Measurements from ENCODE around the gene ZBTB3. TPM values are rescaled to one million over a fixed set of nuclear protein-coding genes. Genes with fewer than 3 reads are reported as not detected.
A peak's percentile ranks its signal among the peaks of the same experiment; 100 is the strongest.

The ZBTB3 gene
- total and polyA plus RNA-seq, 2 of the 13 experiments (the other 11 are each of a cell fraction or from before 2014, with no cell fraction given), result 3.4 to 5.2 TPM

DNA sequence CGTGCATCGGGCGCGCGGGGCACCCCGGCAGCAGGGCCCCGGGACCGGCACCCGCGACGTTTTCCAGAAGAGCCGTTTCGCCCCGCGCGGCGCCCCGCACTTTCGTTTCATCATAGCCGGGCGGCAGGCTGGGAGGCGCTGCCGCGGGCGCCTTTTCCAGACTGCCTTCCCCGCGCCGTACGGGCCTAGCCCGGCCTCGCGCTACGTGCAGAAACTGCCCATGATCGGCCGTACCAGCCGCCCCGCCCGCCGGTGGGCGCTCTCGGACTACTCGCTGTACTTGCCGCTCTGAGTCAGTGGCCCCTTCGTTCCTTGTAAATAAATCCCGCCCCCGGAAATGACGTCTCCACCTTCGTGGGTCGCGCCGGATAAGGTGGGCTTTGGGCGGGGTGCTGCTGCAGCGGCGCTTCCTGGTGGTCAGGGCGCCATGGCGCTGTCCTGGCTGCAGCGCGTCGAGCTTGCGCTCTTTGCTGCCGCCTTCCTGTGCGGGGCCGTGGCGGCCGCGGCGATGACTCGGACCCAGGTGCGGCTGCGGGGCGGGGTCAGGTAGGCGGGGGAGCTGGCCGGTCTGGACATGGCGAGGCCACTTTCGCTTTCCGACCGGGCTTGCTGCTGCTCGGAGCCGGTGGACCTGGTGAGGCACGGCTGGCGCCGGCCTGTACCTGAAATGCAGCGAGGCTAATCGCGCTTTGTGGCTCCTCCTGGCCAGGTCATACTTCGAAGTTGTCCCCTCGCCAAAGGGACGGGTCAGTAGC is 33.2 kb upstream of the ZBTB3 start, which contains the start of gene TMEM179B (continued):
- TF ChIP-seq SNAPC4 (CRISPR knock-in tag; IDR thresholded peaks at IDR 0.05), result no peak; the same call in 1 of the 2 replicates
- TF ChIP-seq, protein P1, sequence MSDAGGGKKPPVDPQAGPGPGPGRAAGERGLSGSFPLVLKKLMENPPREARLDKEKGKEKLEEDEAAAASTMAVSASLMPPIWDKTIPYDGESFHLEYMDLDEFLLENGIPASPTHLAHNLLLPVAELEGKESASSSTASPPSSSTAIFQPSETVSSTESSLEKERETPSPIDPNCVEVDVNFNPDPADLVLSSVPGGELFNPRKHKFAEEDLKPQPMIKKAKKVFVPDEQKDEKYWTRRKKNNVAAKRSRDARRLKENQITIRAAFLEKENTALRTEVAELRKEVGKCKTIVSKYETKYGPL (CRISPR knock-in tag; IDR thresholded peaks at IDR 0.05), result no peak
- no peak for TF ChIP-seq MBNL3 (CRISPR knock-in tag; conservative IDR thresholded peaks at IDR 0.05)
- TF ChIP-seq ETS1 (CRISPR knock-in tag; IDR thresholded peaks at IDR 0.05), result 0 out of 2 replicates have a peak, but pooled peaks have one; percentile 44
- no peak for TF ChIP-seq ZNF253 (CRISPR knock-in tag; IDR thresholded peaks at IDR 0.05; ENCODE audit: borderline replicate concordance)
- TF ChIP-seq ZZZ3 (CRISPR knock-in tag; IDR thresholded peaks at IDR 0.05; ENCODE audit: borderline replicate concordance), result peak; percentile 69; the same call in 1 of the 2 replicates
- peak; percentile 25; the same call in 1 of the 2 replicates for TF ChIP-seq CEBPG (CRISPR knock-in tag; IDR thresholded peaks at IDR 0.05)
- TF ChIP-seq, protein P2, sequence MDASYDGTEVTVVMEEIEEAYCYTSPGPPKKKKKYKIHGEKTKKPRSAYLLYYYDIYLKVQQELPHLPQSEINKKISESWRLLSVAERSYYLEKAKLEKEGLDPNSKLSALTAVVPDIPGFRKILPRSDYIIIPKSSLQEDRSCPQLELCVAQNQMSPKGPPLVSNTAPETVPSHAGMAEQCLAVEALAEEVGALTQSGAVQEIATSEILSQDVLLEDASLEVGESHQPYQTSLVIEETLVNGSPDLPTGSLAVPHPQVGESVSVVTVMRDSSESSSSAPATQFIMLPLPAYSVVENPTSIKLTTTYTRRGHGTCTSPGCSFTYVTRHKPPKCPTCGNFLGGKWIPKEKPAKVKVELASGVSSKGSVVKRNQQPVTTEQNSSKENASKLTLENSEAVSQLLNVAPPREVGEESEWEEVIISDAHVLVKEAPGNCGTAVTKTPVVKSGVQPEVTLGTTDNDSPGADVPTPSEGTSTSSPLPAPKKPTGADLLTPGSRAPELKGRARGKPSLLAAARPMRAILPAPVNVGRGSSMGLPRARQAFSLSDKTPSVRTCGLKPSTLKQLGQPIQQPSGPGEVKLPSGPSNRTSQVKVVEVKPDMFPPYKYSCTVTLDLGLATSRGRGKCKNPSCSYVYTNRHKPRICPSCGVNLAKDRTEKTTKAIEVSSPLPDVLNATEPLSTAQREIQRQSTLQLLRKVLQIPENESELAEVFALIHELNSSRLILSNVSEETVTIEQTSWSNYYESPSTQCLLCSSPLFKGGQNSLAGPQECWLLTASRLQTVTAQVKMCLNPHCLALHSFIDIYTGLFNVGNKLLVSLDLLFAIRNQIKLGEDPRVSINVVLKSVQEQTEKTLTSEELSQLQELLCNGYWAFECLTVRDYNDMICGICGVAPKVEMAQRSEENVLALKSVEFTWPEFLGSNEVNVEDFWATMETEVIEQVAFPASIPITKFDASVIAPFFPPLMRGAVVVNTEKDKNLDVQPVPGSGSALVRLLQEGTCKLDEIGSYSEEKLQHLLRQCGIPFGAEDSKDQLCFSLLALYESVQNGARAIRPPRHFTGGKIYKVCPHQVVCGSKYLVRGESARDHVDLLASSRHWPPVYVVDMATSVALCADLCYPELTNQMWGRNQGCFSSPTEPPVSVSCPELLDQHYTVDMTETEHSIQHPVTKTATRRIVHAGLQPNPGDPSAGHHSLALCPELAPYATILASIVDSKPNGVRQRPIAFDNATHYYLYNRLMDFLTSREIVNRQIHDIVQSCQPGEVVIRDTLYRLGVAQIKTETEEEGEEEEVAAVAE (CRISPR knock-in tag; IDR thresholded peaks at IDR 0.05; ENCODE audit: borderline replicate concordance), result peak; percentile 53; the same call in 1 of the 2 replicates
- TF ChIP-seq HMG20B (CRISPR knock-in tag; conservative IDR thresholded peaks at IDR 0.05), result 0 out of 2 replicates have a peak, but pooled peaks have one; percentile 28
- TF ChIP-seq, protein P3, sequence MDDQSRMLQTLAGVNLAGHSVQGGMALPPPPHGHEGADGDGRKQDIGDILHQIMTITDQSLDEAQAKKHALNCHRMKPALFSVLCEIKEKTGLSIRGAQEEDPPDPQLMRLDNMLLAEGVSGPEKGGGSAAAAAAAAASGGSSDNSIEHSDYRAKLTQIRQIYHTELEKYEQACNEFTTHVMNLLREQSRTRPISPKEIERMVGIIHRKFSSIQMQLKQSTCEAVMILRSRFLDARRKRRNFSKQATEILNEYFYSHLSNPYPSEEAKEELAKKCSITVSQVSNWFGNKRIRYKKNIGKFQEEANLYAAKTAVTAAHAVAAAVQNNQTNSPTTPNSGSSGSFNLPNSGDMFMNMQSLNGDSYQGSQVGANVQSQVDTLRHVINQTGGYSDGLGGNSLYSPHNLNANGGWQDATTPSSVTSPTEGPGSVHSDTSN (CRISPR knock-in tag; IDR thresholded peaks at IDR 0.05; ENCODE audit: borderline replicate concordance), result 0 out of 2 replicates have a peak, but pooled peaks have one; percentile 37
- TF ChIP-seq ZNF234 (CRISPR knock-in tag; conservative IDR thresholded peaks at IDR 0.05), result 0 out of 2 replicates have a peak, but pooled peaks have one; percentile 69
- TF ChIP-seq XBP1 (CRISPR knock-in tag; IDR thresholded peaks at IDR 0.05), result peak; percentile 18; the same call in 1 of the 2 replicates
- TF ChIP-seq ZNF224 (CRISPR knock-in tag; IDR thresholded peaks at IDR 0.05), result no peak
- peak; percentile 87 for TF ChIP-seq KMT2B (CRISPR knock-in tag; IDR thresholded peaks at IDR 0.05)
- TF ChIP-seq ZNF136 (CRISPR knock-in tag; IDR thresholded peaks at IDR 0.05; ENCODE audit: low read depth), result no peak; the same call in 1 of the 2 replicates
- no peak for TF ChIP-seq ZNF3 (CRISPR knock-in tag; IDR thresholded peaks at IDR 0.05)
